ENCODE measurements around the gene PHF2.

DNA sequence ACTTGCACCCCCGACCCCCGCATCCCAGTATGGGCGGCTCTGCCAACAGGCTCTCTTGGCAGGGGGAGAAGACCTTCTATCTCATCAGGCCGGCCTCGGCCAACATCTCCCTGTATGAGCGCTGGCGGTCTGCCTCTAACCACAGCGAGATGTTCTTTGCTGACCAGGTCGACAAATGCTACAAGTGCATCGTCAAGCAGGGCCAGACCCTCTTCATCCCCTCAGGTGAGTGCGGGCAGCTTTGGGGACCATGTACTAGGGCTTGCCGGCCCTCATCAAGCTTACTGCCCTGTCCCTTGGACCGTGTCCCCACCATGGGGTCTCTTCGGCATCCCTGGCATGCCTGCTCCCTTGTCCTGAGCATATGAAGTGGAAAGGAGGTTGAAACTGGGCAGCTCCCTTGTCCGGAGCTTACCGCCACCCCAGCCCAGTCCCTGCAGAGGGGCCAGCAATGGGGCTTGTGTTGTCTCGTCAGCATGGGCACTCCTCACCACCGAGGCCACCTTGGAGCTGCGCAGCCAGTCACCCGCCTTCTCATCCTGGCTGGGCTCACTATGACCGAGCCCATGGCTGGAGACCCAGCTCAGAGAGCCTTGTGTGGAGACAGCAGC, 78.1 kb downstream of the PHF2 start:
- TF ChIP-seq EZH2 (IDR thresholded peaks at IDR 0.05; ENCODE audit: insufficient read depth, poor library complexity, severe bottlenecking) = no peak
- TF ChIP-seq EZH2phosphoT487 (IDR thresholded peaks at IDR 0.05; ENCODE audit: insufficient read depth, low read depth) = no peak
